Measurements from ENCODE around the gene RGS7.
A peak's percentile ranks its signal among the peaks of the same experiment; 100 is the strongest.
"Not testable (repeated sequence)": the region's sequence is repeated elsewhere in the genome, so short reads cannot be mapped to it uniquely, and the experiment has no call there.

The RGS7 gene

GRCh38 chr1:240765732-240766363 lies 591.2 kb downstream of the RGS7 start:
- peak; percentile 72 for DNase-seq

DNA sequence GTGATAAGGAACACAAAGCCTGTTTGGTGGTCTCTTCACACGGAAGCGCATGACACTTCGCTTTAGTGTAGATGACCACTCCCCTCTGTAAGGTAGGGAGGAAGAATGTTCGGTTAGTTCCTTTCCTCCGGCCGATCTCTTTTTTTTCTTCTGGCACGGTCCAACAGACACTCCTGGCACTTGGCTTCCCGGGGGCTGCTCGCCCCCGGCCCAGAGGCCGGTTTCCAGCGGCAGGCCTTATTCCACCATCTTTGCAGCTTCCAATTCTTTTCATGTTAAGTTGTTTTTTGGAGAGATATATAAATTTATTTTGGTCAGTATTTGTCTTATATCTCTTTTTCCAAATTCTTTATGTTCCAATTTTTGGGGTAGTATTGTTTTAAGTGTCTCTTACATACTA lies 593.2 kb downstream of the RGS7 start:
- DNase-seq: no peak

DNA sequence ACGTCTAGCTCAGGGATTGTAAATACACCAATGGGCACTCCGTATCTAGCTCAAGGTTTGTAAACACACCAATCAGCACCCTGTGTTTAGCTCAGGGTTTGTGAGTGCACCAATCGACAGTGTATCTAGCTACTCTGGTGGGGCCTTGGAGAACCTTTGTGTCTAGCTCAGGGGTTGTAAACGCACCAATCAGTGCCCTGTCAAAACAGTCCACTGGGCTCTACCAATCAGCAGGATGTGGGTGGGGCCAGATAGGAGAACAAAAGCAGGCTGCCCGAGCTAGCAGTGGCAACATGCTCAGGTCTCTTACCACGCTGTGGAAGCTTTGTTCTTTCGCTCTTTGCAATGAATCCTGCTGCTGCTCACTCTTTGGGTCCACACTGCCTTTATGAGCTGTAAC lies 593.9 kb downstream of the RGS7 start:
- not testable (repeated sequence) for DNase-seq

DNA sequence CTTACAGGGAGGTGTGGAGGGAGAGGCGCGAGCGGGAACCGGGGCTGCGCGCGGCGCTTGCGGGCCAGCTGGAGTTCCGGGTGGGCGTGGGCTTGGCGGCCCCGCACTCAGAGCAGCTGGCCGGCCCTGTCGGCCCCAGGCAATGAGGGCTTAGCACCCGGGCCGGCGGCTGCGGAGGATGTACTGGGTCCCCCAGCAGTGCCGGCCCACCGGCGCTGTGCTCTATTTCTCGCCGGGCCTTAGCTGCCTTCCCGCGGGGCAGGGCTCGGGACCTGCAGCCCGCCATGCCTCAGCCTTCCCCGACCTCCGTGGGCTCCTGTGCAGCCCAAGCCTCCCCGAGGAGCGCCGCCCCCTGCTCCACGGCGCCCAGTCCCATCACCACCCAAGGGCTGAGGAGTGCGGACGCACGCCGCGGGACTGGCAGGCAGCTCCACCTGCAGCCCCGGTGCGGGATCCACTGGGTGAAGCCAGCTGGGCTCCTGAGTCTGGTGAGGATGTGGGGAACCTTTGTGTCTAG lies 594.5 kb downstream of the RGS7 start:
- DNase-seq: not testable (repeated sequence)

DNA sequence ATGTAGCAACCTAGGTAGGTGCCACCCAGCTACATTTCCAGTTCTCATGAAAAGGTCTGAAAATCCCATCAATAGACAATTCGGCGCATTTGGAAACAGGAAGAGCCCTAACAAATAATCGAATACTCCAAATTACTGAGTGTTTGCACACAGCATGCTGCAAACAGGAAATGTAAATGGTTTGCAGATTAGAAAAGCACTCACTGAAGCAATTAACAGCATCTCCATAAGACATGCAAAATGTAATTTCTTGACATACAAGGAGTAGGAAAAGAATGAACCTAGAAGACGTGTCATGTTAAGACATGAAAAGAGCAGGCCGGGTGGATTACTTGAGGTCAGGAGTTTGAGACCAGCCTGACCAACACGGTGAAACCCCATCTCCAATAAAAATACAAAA lies 598.2 kb downstream of the RGS7 start:
- DNase-seq: not testable (repeated sequence)

- no peak for DNase-seq
Observed at GRCh38 chr1:240758296-240758695, 598.7 kb downstream of the RGS7 start.

DNA sequence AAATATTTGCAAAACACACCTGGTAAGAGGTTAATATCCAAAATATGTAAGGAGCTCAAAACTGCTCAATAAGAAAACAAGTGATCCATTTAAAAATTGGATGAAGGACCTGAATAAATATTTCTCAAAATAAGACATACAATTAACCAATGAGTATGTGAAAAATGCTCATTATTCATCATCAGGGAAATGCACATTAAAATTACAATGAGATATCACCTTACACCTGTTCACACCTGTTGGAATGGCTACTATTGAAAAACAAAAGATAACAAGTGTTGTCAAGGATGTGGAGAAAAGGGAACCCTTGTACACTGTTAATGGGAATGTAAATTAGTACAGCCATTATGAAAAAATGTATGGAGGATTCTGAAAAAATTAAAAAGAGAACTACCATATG lies 609.1 kb downstream of the RGS7 start:
- no peak for DNase-seq

GRCh38 chr1:240743705-240744104 lies 613.3 kb downstream of the RGS7 start:
- no peak for DNase-seq

- DNase-seq: peak; percentile 33
Observed at GRCh38 chr1:240739754-240740153, 617.3 kb downstream of the RGS7 start.

GRCh38 chr1:240739139-240739538 lies 617.9 kb downstream of the RGS7 start:
- DNase-seq: peak; percentile 42

GRCh38 chr1:240737766-240738265 lies 619.2 kb downstream of the RGS7 start:
- no peak for DNase-seq

DNA sequence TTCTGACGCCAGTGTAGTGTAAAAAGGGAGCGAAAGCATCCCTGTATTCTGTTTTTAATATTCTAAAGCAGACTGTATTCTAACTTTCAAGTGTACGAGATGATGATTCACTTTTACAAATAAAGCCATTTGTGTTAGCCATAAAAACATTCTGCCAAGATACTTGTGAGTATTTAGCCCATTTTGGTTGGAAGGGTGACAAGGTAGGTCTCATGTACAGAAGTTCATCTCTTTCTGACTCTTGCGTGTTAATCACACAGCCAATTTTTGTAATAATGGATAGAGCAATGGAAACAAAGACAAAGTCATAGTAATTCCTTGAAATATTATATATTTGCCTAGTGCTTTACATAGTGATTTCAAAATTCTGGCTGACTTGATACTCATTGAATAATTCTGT lies 619.7 kb downstream of the RGS7 start:
- peak; percentile 18 for DNase-seq

- not testable (repeated sequence) for DNase-seq
Observed at GRCh38 chr1:240734705-240735104, 622.3 kb downstream of the RGS7 start.

DNA sequence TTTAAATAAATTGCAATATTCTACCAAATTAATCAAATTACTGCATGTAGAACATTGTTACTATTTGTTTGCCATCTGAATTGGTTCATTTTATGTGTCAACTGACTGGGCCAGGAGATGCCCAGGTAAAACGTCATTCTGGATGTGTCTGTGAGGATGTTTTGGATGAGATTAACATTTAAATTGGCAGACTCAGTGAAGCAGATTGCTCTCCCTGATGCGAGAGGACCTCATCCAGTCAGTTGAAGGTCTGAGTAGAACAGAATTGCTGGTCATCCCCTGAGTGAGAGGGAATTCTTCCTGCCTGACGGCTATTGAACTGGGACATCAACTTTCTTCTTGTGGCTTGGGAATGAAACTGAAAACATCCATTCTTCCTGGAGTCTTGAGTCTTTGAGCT lies 623.0 kb downstream of the RGS7 start:
- no peak for DNase-seq

DNA sequence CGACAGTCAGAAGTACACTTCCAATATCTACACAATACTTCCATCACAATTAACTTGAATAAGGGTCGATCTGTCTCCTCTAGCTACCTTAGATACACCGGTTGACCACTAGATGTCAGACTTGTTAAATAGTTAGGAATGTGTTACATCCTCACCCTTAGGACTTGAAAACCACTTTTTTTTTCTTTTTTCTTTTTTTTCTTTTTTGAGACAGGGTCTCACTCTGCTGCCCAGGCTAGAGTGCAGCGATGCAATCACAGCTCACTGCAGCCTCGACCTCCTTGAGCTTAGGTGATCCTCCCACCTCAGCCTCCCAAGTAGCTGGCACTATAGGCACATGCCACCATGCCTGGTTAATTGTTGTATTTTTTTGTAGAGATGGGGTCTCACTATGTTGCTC lies 624.6 kb downstream of the RGS7 start:
- peak; percentile 73 for DNase-seq
